ENCODE data around the gene ZNF35. TPM values are rescaled to one million over a fixed set of nuclear protein-coding genes. Genes with fewer than 3 reads are reported as not detected.

The ZNF35 gene
- total and polyA plus RNA-seq, 10 of the 15 experiments (the other 5 are each of a cell fraction or from before 2014, with no cell fraction given): 9.3 to 21.1 (median 13.4) TPM

- TF ChIP-seq CBFB (IDR thresholded peaks at IDR 0.05; ENCODE audit: low read depth) (no peak), PBX3 (IDR thresholded peaks at IDR 0.05; ENCODE audit: insufficient replicate concordance, low read depth, low read length) (no peak), TAF1 (IDR thresholded peaks at IDR 0.05; ENCODE audit: borderline replicate concordance, low read depth, low read length) (no peak)
- TF ChIP-seq, protein P1, sequence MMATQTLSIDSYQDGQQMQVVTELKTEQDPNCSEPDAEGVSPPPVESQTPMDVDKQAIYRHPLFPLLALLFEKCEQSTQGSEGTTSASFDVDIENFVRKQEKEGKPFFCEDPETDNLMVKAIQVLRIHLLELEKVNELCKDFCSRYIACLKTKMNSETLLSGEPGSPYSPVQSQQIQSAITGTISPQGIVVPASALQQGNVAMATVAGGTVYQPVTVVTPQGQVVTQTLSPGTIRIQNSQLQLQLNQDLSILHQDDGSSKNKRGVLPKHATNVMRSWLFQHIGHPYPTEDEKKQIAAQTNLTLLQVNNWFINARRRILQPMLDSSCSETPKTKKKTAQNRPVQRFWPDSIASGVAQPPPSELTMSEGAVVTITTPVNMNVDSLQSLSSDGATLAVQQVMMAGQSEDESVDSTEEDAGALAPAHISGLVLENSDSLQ (IDR thresholded peaks at IDR 0.05): no peak
Measured at GRCh38 chr3:44661189-44661588, 12.7 kb downstream of the ZNF35 start (continued).

- FAIRE-seq: no peak
- no peak overlapping the region for H3K4me2 ChIP-seq (ENCODE audit: control insufficient read depth, insufficient read depth)
- no peak for ATAC-seq
- DNase-seq (ENCODE audit: low read depth, low spot score): no peak
- ChIA-PET RAD21 (ENCODE audit: unreplicated experiment) (no interaction called here), CTCF (no interaction called here), POLR2A (no interaction called here), SMC1A (ENCODE audit: uncharacterized antibody, unreplicated experiment) (no interaction called here)
- peaks cover 1 to 8% of the 10 kb centered on the region in 2 experiments; a peak in 3 of 4 replicates for H3K36me3 ChIP-seq (ENCODE audit: control insufficient read depth in 2 of 2, insufficient read depth in 2 of 2, low read length in 1 of 2)
- peaks cover 2% of the 10 kb centered on the region; the same call in 2 of the 3 replicates for H3K9me3 ChIP-seq (replicated peaks; ENCODE audit: control insufficient read depth, insufficient read depth, low read length)
- H3K4me1 ChIP-seq (ENCODE audit: control insufficient read depth, insufficient read depth, low read length): no peaks in the 10 kb centered on the region
- no peak overlapping the region for H3K27ac ChIP-seq (ENCODE audit: control insufficient read depth, insufficient read depth)
- H3K27me3 ChIP-seq (replicated peaks in 1 of 2; ENCODE audit: control insufficient read depth in 2 of 2, insufficient read depth in 2 of 2, low read length in 1 of 2): no peaks in the 10 kb centered on the region
- in situ Hi-C loops (cut with MboI): no loop called here
- 96% methylated on average over 3 of the region's 3 CpGs for WGBS (ENCODE audit: insufficient coverage, insufficient replicate concordance, low lambda C conversion rate, missing lambda C conversion rate)
- no peak overlapping the region for H3K4me3 ChIP-seq
- no peak overlapping the region for H3K9ac ChIP-seq (ENCODE audit: control insufficient read depth, insufficient read depth, low read length)
- intact Hi-C loops (cut with micrococcal nuclease; ENCODE audit: unreplicated experiment): no loop called here
- H3K79me2 ChIP-seq (ENCODE audit: control insufficient read depth, insufficient read depth, low read length): no peaks in the 10 kb centered on the region
- no peak overlapping the region for H2AFZ ChIP-seq (ENCODE audit: control insufficient read depth, low read depth, low read length)
- no TSS peak for BruUV-seq (replicated peaks)
- no peaks in the 10 kb centered on the region for H4K20me1 ChIP-seq (ENCODE audit: control insufficient read depth, insufficient read depth)
- TF ChIP-seq FOS (IDR thresholded peaks at IDR 0.05; ENCODE audit: borderline replicate concordance, extremely low read depth, insufficient read length) (no peak), MEF2A (IDR thresholded peaks at IDR 0.05; ENCODE audit: insufficient read depth, low read depth, low read length) (no peak), POU2F2 (IDR thresholded peaks at IDR 0.05; ENCODE audit: borderline replicate concordance, low read depth, low read length) (no peak), JUND (IDR thresholded peaks at IDR 0.05; ENCODE audit: low read depth, low read length) (no peak), CHD1 (IDR thresholded peaks at IDR 0.05; ENCODE audit: low read depth, low read length) (no peak), TAF1 (IDR thresholded peaks at IDR 0.05; ENCODE audit: borderline replicate concordance, low read depth, low read length) (no peak), CREM (IDR thresholded peaks at IDR 0.05; ENCODE audit: low read depth) (no peak), SP1 (IDR thresholded peaks at IDR 0.05; ENCODE audit: low read depth, low read length) (no peak), RBBP5 (conservative IDR thresholded peaks at IDR 0.05) (no peak), YBX1 (IDR thresholded peaks at IDR 0.05) (no peak), NFXL1 (IDR thresholded peaks at IDR 0.05; ENCODE audit: borderline replicate concordance) (no peak), ZNF24 (IDR thresholded peaks at IDR 0.05) (no peak), POLR2AphosphoS5 (IDR thresholded peaks at IDR 0.05; ENCODE audit: low read length) (no peak), LARP7 (IDR thresholded peaks at IDR 0.05) (no peak)
- TF ChIP-seq, protein P2, sequence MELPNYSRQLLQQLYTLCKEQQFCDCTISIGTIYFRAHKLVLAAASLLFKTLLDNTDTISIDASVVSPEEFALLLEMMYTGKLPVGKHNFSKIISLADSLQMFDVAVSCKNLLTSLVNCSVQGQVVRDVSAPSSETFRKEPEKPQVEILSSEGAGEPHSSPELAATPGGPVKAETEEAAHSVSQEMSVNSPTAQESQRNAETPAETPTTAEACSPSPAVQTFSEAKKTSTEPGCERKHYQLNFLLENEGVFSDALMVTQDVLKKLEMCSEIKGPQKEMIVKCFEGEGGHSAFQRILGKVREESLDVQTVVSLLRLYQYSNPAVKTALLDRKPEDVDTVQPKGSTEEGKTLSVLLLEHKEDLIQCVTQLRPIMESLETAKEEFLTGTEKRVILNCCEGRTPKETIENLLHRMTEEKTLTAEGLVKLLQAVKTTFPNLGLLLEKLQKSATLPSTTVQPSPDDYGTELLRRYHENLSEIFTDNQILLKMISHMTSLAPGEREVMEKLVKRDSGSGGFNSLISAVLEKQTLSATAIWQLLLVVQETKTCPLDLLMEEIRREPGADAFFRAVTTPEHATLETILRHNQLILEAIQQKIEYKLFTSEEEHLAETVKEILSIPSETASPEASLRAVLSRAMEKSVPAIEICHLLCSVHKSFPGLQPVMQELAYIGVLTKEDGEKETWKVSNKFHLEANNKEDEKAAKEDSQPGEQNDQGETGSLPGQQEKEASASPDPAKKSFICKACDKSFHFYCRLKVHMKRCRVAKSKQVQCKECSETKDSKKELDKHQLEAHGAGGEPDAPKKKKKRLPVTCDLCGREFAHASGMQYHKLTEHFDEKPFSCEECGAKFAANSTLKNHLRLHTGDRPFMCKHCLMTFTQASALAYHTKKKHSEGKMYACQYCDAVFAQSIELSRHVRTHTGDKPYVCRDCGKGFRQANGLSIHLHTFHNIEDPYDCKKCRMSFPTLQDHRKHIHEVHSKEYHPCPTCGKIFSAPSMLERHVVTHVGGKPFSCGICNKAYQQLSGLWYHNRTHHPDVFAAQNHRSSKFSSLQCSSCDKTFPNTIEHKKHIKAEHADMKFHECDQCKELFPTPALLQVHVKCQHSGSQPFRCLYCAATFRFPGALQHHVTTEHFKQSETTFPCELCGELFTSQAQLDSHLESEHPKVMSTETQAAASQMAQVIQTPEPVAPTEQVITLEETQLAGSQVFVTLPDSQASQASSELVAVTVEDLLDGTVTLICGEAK (IDR thresholded peaks at IDR 0.05; ENCODE audit: borderline replicate concordance): no peak
Measured at GRCh38 chr3:44665173-44665572, 16.6 kb downstream of the ZNF35 start.
